HEK293T (cell line): Measurements from ENCODE around the gene PDZD2.

Source experiments
- FOXK2 ChIP-seq: fragments of 450-650 bp; IDR thresholded peaks from 2 replicates; pipeline ENCODE4 v1.6.1; 2016; ENCODE audit warnings: mild to moderate bottlenecking
- FOXM1 ChIP-seq: fragments of 450-650 bp; IDR thresholded peaks from 2 replicates; pipeline ENCODE4 v1.6.1; 2017; ENCODE audit warnings: mild to moderate bottlenecking, borderline replicate concordance
- NFRKB ChIP-seq: fragments of 450-650 bp; IDR thresholded peaks from 2 replicates; pipeline ENCODE4 v1.6.1; 2016; ENCODE audit warnings: mild to moderate bottlenecking, moderate library complexity
- PKNOX1 ChIP-seq: fragments of 450-650 bp; IDR thresholded peaks from 2 replicates; pipeline ENCODE4 v1.6.1; 2016
- SUZ12 ChIP-seq: fragments of 450-650 bp; IDR thresholded peaks from 2 replicates; pipeline ENCODE4 v1.6.1; 2016; ENCODE audit warnings: mild to moderate bottlenecking
- TARDBP ChIP-seq: fragments of 450-650 bp; IDR thresholded peaks from 2 replicates; pipeline ENCODE4 v1.6.1; 2016

- TF ChIP-seq SUZ12: no peak
- no peak for TF ChIP-seq TARDBP
- no peak for TF ChIP-seq FOXM1
- no peak for TF ChIP-seq FOXK2
- TF ChIP-seq NFRKB: no peak
- TF ChIP-seq PKNOX1: no peak
These were observed 118.9 kb downstream of the PDZD2 start for GRCh38 chr5:31757806-31758205.
